Gastrocnemius medialis (tissue), 4 donors: Measurements from ENCODE around the gene FNTB. TPM values are rescaled to one million over a fixed set of nuclear protein-coding genes. Genes with fewer than 3 reads are reported as not detected.

Experiments
- ATAC-seq, 2 donors: fragments of 150-250 bp; one replicate each; pipeline ENCODE4 v1.9.1; 2016
- DNase-seq, 2 donors: peaks; one replicate each; pipeline ENCODE4 v3.0.0-alpha.2; 2019
- H3K27ac ChIP-seq, 4 donors: fragments of 200-600 bp; sonication (generic); 1 replicate in 1 of 4; 2 replicates in 3 of 4; pipeline ENCODE4 v1.5.1; 2016 to 2018; ENCODE audit warnings: mild to moderate bottlenecking in 2 of 4, moderate library complexity in 1 of 4
- H3K27me3 ChIP-seq, 3 donors: fragments of 200-600 bp; sonication (generic) in 2 of 3; 1 replicate in 1 of 3; 2 replicates in 2 of 3; pipeline versions ENCODE4 v1.5.1 to v1.6.0; 2016 to 2019; ENCODE audit warnings: mild to moderate bottlenecking in 1 of 3, moderate library complexity in 1 of 3
- H3K36me3 ChIP-seq, 2 donors: fragments of 200-600 bp; sonication (generic) in 1 of 2; one replicate each; pipeline ENCODE4 v1.5.1; 2017 to 2018
- H3K4me1 ChIP-seq, 2 donors: fragments of 200-600 bp; sonication (generic) in 1 of 2; one replicate each; pipeline ENCODE4 v1.5.1; 2016 to 2017; ENCODE audit warnings: mild to moderate bottlenecking in 2 of 2
- H3K4me3 ChIP-seq, 4 donors: fragments of 200-600 bp; sonication (generic) in 3 of 4; 1 replicate in 1 of 4; 2 replicates in 3 of 4; pipeline ENCODE4 v1.5.1; 2016 to 2019; ENCODE audit warnings: mild to moderate bottlenecking in 2 of 4
- H3K9me3 ChIP-seq, 3 donors: fragments of 200-600 bp; sonication (generic) in 2 of 3; 1 replicate in 1 of 3; 2 replicates in 2 of 3; pipeline ENCODE4 v1.5.1; 2016 to 2019
- CTCF ChIP-seq, 5 experiments: fragments of 450-650 bp in 3 of 5; fragments of 200-600 bp in 2 of 5; sonication (generic) in 2 of 5; IDR thresholded peaks in 4 of 5; conservative IDR thresholded peaks in 1 of 5; 1 replicate in 4 of 5; 2 replicates in 1 of 5; pipeline ENCODE4 v1.5.1; 2016 to 2019; ENCODE audit warnings: antibody characterized with exemption in 5 of 5, mild to moderate bottlenecking in 3 of 5, moderate library complexity in 3 of 5
- POLR2A ChIP-seq, 2 donors: fragments of 450-650 bp; IDR thresholded peaks; one replicate each; pipeline ENCODE4 v1.6.1; 2017; ENCODE audit warnings: antibody characterized with exemption in 2 of 2, mild to moderate bottlenecking in 2 of 2, moderate library complexity in 2 of 2
- in situ Hi-C, 4 donors: fragments of 200-750 bp; cut with MboI; loops; one replicate each; pipeline versions ENCODE4 v1.15.0 to v1.8.0; 2017; ENCODE audit warnings: low sequenced_read_pairs in 4 of 4
- intact Hi-C: fragments of 100-400 bp; cut with DNase I; formaldehyde crosslinking; loops from one replicate; pipeline ENCODE4 v1.15.1; 2023; ENCODE audit warnings: low total_unique reads
- total RNA-seq, 4 donors: library from RNA; depleted of rRNA; stranded (reverse); fragments of >200 nt; gene quantifications; one replicate each; pipeline versions ENCODE4 v1.1.0 to v1.2.3, GENCODE V29; 2016

The FNTB gene
- total RNA-seq, 4 donors from 2014 or later, result 6.1 to 40.6 (median 18.0) TPM

GRCh38 chr14:65042296-65042695, 55.6 kb downstream of the FNTB start:
- DNase-seq (no peak), ATAC-seq (no peak)
- Histone ChIP-seq H3K27me3 (no peaks in the 10 kb centered on the region), H3K9me3 (no peaks in the 10 kb centered on the region), H3K4me3 (no peak overlapping the region), H3K27ac (no peak overlapping the region), H3K4me1 (peaks cover 4 to 10% of the 10 kb centered on the region in 2 donors), H3K36me3 (peaks cover 0 to 30% of the 10 kb centered on the region in 2 donors)
- TF ChIP-seq CTCF (IDR thresholded peaks at IDR 0.05 in 4 of 5, conservative IDR thresholded peaks at IDR 0.05 in 1 of 5) (no peak), POLR2A (IDR thresholded peaks at IDR 0.05) (no peak)
- intact Hi-C loops, result no loop called here
- in situ Hi-C loops, result no loop called here

- TF ChIP-seq CTCF (IDR thresholded peaks at IDR 0.05 in 4 of 5, conservative IDR thresholded peaks at IDR 0.05 in 1 of 5) (no peak), POLR2A (IDR thresholded peaks at IDR 0.05) (no peak)
- intact Hi-C loops (no loop called here), in situ Hi-C loops (no loop called here)
- ATAC-seq, result no peak
- no peaks in the 10 kb centered on the region for H3K9me3 ChIP-seq
- no peak overlapping the region for H3K27ac ChIP-seq
- peaks cover 0 to 30% of the 10 kb centered on the region in 2 donors for H3K36me3 ChIP-seq
- DNase-seq, result no peak
- H3K27me3 ChIP-seq, result no peaks in the 10 kb centered on the region
- no peak overlapping the region for H3K4me3 ChIP-seq
- peaks cover 8 to 16% of the 10 kb centered on the region in 2 donors for H3K4me1 ChIP-seq
These were observed 56.2 kb downstream of the FNTB start for GRCh38 chr14:65042731-65043372.

- no peak for ATAC-seq
- in situ Hi-C loops, result no loop called here
- no peaks in the 10 kb centered on the region for H3K27me3 ChIP-seq
- H3K4me3 ChIP-seq, result no peak overlapping the region
- intact Hi-C loops, result no loop called here
- TF ChIP-seq POLR2A (IDR thresholded peaks at IDR 0.05) (no peak), CTCF (IDR thresholded peaks at IDR 0.05 in 4 of 5, conservative IDR thresholded peaks at IDR 0.05 in 1 of 5) (no peak)
- H3K4me1 ChIP-seq, result peaks cover 8 to 20% of the 10 kb centered on the region in 2 donors
- H3K27ac ChIP-seq, result no peak overlapping the region
- no peak for DNase-seq
- H3K36me3 ChIP-seq, result peaks cover 0 to 30% of the 10 kb centered on the region in 2 donors
- no peaks in the 10 kb centered on the region for H3K9me3 ChIP-seq
These were observed 57.3 kb downstream of the FNTB start for GRCh38 chr14:65043893-65044595.

- no peak for TF ChIP-seq CTCF (IDR thresholded peaks at IDR 0.05 in 4 of 5, conservative IDR thresholded peaks at IDR 0.05 in 1 of 5)
- no peak for TF ChIP-seq POLR2A (IDR thresholded peaks at IDR 0.05)
- ATAC-seq, result no peak
- no peak overlapping the region for H3K27ac ChIP-seq
- no peaks in the 10 kb centered on the region for H3K27me3 ChIP-seq
- H3K36me3 ChIP-seq, result peaks cover 0 to 30% of the 10 kb centered on the region in 2 donors
- intact Hi-C loops (no loop called here), in situ Hi-C loops (no loop called here)
- H3K4me1 ChIP-seq, result peaks cover 8 to 20% of the 10 kb centered on the region in 2 donors
- no peak for DNase-seq
- H3K4me3 ChIP-seq, result no peak overlapping the region
- no peaks in the 10 kb centered on the region for H3K9me3 ChIP-seq
These were observed 57.9 kb downstream of the FNTB start for GRCh38 chr14:65044596-65044959.
